GM12801 (cell line): Measurements from ENCODE around the gene TOR1B.

ENCODE experiments used
- CTCF ChIP-seq: IDR thresholded peaks from one replicate; pipeline ENCODE4 v1.5.1; 2011; ENCODE audit warnings: control low read depth; ENCODE audit not compliant: insufficient read length; ENCODE audit errors: extremely low read depth

TOR1B gene

GRCh38 chr9:129802833-129803675 is at the start of gene TOR1B:
TSS of gene TOR1B (plus strand) at chr9:129803184. CDS start at chr9:129803213, 29 bp downstream.
- no peak for TF ChIP-seq CTCF

GRCh38 chr9:129755151-129755550 is 47.8 kb upstream of the TOR1B start:
- no peak for TF ChIP-seq CTCF

GRCh38 chr9:129756191-129756590 is 46.8 kb upstream of the TOR1B start:
- TF ChIP-seq CTCF, result no peak

- no peak for TF ChIP-seq CTCF
These were observed 45.9 kb upstream of the TOR1B start for GRCh38 chr9:129757045-129757444.

GRCh38 chr9:129759319-129759718 is 43.7 kb upstream of the TOR1B start:
- no peak for TF ChIP-seq CTCF

GRCh38 chr9:129759804-129760502 is 43.0 kb upstream of the TOR1B start:
- no peak for TF ChIP-seq CTCF

- no peak for TF ChIP-seq CTCF
These were observed 41.6 kb upstream of the TOR1B start for GRCh38 chr9:129761293-129761900.
